BJ (cell line): Measurements from ENCODE around the gene PIP4K2B. TPM values are rescaled to one million over a fixed set of nuclear protein-coding genes. Genes with fewer than 3 reads are reported as not detected.

Experiments
- CTCF ChIA-PET: fragments of 350-600 bp; formaldehyde crosslinking; extraction: SDS; loops from one replicate; lab custom pipeline; 2021; ENCODE audit warnings: antibody characterized with exemption, inconsistent platforms; lab: Yijun Ruan, JAX
- POLR2A ChIA-PET: fragments of 300-600 bp; sonication (Branson Sonifier 250); formaldehyde crosslinking; extraction: SDS; loops from one replicate; lab custom pipeline; 2021; ENCODE audit warnings: antibody characterized with exemption; lab: Charles Lee
- DNase-seq: peaks from one replicate; pipeline ENCODE4 v3.0.0-alpha.2; 2011; ENCODE audit warnings: low read depth
- H3K27me3 ChIP-seq: 2 replicates; pipeline ENCODE4 v1.6.0; 2011; ENCODE audit warnings: low read length; ENCODE audit not compliant: control insufficient read depth, insufficient read depth
- H3K36me3 ChIP-seq: 2 replicates; pipeline ENCODE4 v1.5.1; 2011; ENCODE audit warnings: low read length; ENCODE audit not compliant: control insufficient read depth, insufficient read depth
- H3K4me3 ChIP-seq: 2 replicates; pipeline ENCODE4 v1.5.1; 2011; ENCODE audit warnings: low read depth, mild to moderate bottlenecking, control low read depth, low read length
- polyA minus RNA-seq: library from RNA; depleted of rRNA, polyadenylated mRNA; stranded (reverse); fragments of >200 nt; gene quantifications from 2 replicates; pipeline ENCODE4 v1.2.3, GENCODE V29; 2011; rRNA and poly(A)+ RNA removed
- polyA plus RNA-seq: library from polyadenylated mRNA; depleted of rRNA; stranded (reverse); fragments of >200 nt; gene quantifications from 2 replicates; pipeline ENCODE4 v1.2.3, GENCODE V29; 2011; rRNA removed
- TF ChIP-seq, protein P1 (sequence below): IDR thresholded peaks from 2 replicates; pipeline ENCODE4 v1.5.1; 2011; ENCODE audit warnings: low read depth, mild to moderate bottlenecking, control low read depth, inconsistent platforms, low read length, moderate library complexity; ENCODE audit not compliant: insufficient read depth

The PIP4K2B gene
- polyA plus RNA-seq (37.2 and 41.6 TPM in 2 replicates), polyA minus RNA-seq (37.9 and 46.6 TPM in 2 replicates)

DNA sequence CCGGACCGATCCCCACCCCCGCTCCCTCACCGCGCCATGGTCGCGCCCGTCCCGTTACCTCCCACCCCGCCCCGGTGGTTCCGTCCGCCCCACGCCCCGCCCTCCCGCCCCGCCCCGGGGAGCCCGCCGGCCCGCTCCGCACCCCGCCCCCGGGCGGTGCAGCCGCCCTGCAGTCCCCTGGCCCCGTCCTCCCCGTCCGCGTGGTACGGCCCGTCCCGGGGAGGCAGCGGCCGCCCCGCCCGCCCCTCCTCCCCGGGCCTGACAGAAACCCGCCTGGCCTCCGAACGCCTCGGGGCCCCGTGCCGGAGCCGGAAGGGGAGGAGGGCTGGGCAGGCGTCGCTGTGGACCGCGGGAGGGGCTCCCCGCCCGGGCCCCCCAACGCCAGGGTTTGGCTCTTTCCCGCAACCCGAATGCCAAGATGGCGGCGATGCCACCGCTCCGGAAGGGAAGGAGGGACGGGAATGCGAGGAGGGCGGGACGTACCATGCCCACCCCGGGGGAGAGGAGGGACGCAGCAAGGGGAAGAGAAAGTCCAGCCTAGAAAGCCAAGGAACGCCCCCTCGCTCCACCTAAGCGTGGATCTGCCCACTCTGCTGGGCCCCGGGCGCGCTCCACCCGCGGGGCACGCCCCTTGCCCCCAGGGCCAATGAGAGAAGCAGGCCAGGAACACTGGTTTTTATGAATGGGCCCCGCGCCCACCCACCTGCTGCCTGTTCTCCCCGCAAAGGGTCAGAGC is at the start of gene PIP4K2B:
PIP4K2B (minus strand) TSS at position 56 of the 736 bp plus-strand sequence. CDS start 132 bp downstream, outside the sequence.
- Histone ChIP-seq H3K36me3 (peaks cover 12% of the 10 kb centered on the region), H3K4me3 (peak within 1 kb of the TSS; percentile 87), H3K27me3 (no peaks in the 10 kb centered on the region)
- TF ChIP-seq, protein P1, sequence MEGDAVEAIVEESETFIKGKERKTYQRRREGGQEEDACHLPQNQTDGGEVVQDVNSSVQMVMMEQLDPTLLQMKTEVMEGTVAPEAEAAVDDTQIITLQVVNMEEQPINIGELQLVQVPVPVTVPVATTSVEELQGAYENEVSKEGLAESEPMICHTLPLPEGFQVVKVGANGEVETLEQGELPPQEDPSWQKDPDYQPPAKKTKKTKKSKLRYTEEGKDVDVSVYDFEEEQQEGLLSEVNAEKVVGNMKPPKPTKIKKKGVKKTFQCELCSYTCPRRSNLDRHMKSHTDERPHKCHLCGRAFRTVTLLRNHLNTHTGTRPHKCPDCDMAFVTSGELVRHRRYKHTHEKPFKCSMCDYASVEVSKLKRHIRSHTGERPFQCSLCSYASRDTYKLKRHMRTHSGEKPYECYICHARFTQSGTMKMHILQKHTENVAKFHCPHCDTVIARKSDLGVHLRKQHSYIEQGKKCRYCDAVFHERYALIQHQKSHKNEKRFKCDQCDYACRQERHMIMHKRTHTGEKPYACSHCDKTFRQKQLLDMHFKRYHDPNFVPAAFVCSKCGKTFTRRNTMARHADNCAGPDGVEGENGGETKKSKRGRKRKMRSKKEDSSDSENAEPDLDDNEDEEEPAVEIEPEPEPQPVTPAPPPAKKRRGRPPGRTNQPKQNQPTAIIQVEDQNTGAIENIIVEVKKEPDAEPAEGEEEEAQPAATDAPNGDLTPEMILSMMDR, result no peak
- DNase-seq, result peak; percentile 79
- POLR2A ChIA-PET, result no interaction called here
- CTCF ChIA-PET, result no interaction called here

- Histone ChIP-seq H3K36me3 (peaks cover 9% of the 10 kb centered on the region), H3K4me3 (no peak overlapping the region), H3K27me3 (no peaks in the 10 kb centered on the region)
- CTCF ChIA-PET, result interaction anchor here (0.7 to 1.3 kb wide), 2 partner anchors 10 to 304 kb away, joined by 3 to 4 read pairs; no protein-coding TSS in a partner anchor
- no peak for DNase-seq
- POLR2A ChIA-PET, result interaction anchor here (0.5 kb wide), 1 partner anchor 54 kb away, joined by 5 read pairs; no protein-coding TSS in a partner anchor
- TF ChIP-seq, protein P1, result no peak
Observed at GRCh38 chr17:38848557-38848891, 49.2 kb upstream of the PIP4K2B start.

DNA sequence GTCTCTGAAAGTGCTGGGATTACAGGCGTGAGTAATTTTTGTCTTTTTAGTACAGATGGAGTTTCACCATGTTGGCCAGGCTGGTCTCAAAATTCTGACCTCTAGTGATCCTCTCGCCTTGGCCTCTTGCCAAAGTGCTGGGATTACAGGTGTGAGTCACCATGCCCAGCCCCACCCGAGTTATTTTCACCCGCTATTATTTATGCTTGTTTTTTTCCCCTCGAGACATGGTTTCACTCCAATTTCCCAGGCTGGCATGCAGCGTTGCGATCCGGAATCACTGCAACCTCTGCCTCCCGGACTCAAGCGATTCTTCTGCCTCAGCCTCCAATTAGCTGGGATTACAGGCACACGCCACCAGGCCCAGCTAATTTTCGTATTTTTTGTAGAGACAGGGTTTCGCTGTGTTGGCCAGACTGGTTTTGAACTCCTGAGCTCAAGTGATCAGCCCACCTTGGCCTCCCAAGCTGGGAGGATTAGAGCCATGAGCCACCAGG is 45.0 kb upstream of the PIP4K2B start:
- Histone ChIP-seq H3K36me3 (peaks cover 4% of the 10 kb centered on the region), H3K27me3 (no peaks in the 10 kb centered on the region), H3K4me3 (no peak overlapping the region)
- POLR2A ChIA-PET, result interaction anchor here (0.6 kb wide), 1 partner anchor 320 kb away, joined by 3 read pairs; no protein-coding TSS in a partner anchor
- CTCF ChIA-PET, result no interaction called here
- TF ChIP-seq, protein P1, result no peak
- DNase-seq, result no peak

DNA sequence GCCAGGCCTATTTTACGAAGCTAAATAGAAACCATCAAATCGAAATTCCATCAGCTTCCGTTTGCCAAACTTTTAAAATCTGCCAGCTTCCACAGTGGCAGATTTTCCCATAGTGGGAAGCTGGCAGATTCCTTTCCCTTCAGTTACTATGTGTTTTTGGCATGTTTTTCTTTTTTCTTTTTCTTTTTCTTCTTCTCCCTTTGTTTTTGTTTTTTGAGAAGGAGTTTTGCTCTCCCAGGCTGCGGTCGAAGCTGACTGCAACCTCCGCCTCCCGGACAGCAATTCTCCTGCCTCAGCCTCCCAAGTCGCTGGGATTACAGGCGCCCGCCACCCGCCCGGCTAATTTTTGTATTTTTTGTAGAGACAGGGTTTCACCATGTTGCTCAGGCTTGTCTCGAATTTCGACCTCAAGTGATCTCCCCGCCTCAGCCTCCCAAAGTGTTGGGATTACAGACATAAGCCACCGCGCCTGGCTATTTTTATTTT is 26.4 kb upstream of the PIP4K2B start:
- POLR2A ChIA-PET, result no interaction called here
- Histone ChIP-seq H3K4me3 (peak overlapping the region; percentile 71), H3K27me3 (no peaks in the 10 kb centered on the region), H3K36me3 (peaks cover 3% of the 10 kb centered on the region)
- DNase-seq, result no peak
- TF ChIP-seq, protein P1, result no peak
- CTCF ChIA-PET, result no interaction called here
